NCI-H2029 (cell line): Measurements from ENCODE around the gene DPPA2.

Source experiments
- DNase-seq: peaks from one replicate; lab custom pipeline; 2025; lab: John Stamatoyannopoulos, UW

DPPA2 gene

DNA sequence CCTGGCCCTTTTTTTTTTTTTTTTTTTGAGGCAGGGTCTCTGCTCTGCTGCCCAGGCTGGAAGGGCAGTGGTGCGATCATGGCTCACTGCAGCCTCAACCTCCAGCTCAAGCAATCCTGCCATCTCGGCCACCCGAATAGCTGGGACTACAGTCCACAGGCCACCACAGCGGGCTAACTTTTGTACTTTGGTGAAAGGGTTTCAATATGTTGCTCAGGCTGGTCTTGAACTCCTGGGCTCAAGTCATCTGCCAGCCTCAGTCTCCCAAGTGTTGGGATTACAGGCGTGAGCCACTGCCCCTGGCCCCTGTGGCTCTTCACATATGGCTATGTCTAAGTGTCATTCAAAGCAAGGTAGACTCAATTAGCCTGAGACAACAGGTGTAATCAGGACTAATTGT, 8.8 kb upstream of the DPPA2 start:
- DNase-seq, result no peak

DNA sequence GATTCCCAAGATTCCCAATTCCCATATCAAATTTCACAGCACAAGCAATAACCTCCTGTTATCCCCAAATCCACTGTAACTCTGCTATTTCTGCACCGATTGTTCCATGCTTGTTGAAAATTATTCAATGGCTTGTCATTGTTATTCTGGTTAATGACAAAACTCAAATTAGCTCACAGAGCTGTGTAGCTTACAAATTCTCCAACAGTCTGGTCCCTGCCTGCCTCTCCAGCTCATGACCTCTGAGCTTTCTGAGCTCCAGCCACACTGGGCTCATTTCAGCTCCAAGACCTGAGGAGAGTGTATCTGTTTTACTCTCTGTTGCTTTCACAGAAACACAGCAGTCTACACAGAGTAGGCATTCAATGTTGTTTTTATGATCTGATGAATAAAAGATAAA, 3.3 kb downstream of the DPPA2 start:
- no peak for DNase-seq

DNA sequence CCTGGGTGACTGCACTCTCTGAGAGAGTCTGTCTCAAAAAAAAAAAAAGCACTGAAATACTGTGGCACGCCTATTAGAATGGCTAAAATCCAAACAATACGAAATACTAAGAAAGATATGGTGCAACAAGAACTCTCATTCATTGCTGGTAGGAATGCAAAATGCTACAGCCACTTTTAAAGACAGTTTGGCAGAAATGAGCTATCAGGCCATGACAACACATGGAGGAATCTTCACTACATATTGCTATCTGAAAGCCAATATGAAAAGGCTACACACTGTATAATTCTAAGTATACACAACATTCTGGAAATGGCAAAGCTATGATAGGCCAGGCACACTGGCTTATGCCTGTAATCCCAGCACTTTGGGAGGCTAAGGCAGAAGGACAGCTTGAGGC, 18.8 kb downstream of the DPPA2 start:
- no peak for DNase-seq

DNA sequence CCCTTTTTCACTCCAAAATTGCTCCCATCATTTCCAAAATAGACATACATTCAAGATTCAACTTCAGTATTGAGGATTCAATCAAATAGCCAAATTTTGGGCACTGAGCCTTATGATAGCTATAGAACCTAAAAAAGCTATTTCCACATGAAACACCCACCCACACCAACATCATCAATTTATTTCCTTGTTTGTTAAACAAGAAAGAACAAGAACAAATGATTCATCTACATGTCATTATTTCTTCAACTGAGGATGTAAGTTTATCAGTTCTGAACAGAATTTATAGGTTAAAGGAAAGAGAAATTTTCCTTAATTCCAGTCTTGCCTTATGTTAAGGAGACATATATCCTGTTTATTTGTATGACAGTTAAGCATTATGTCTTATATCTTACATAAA, 32.2 kb downstream of the DPPA2 start:
- DNase-seq, result no peak

DNA sequence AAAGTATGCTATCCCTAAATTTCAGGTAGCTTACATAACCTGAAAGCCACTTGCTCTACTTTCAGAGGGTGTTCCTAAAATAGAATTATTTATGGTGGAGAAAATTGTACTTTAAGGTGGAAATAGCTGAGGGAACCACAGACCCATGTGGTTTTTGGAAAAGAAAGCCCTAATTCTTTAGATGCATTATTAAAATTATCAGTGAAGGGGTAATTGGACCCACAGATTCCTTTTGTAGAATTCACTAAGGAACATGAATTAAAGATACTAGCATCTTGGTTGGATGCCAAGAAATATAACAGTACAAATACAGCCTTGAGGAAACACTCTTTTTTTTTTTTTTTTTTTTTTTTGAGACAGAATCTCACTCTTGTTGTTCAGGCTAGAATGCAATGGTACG, 37.8 kb downstream of the DPPA2 start:
- no peak for DNase-seq

DNA sequence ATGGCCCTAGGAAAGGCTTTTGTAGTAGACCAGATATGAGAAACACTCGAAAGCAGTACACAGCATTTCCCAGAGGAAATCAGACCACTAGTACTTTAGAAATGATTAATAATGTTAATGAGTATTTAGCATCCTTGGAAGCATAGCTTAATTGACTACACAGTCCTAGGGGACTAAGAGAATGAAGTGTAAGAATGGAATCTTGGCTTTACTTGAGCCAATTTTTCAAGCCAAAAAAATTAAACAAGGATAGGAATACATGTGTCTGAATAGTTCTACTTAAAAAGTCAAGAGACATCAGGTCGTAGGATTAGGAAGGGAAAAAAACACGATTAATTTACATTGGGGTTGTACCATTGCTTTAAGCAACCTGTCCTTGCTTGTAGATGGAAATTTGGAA, 38.2 kb downstream of the DPPA2 start:
- no peak for DNase-seq

DNA sequence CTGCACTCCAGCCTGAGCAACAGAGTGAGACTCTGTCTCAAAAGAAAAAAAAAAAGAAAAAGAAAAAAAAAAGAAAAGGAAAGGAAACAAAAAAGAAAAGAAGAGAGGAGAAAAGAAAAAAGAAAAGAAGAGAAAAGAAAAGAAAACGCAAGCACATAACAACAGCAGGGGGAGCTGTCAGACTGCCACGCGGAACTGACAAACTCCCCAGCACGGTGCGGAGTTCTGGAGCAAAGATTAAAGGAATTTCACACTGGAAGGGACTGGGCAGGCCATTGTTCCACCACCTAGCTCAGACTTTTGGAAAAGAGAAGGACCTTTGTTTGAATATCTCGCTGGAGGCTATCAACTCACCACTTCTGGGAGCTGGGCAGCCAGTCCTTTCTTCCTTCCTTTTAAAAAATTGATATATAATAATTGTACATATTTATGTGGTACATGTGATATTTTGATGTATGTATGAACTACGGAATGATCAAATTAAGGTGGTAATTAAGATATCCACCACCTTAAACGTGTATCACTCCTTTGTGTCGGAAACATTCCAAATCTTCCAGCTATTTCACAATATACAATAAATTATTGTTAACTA, 40.5 kb downstream of the DPPA2 start:
- no peak for DNase-seq

DNA sequence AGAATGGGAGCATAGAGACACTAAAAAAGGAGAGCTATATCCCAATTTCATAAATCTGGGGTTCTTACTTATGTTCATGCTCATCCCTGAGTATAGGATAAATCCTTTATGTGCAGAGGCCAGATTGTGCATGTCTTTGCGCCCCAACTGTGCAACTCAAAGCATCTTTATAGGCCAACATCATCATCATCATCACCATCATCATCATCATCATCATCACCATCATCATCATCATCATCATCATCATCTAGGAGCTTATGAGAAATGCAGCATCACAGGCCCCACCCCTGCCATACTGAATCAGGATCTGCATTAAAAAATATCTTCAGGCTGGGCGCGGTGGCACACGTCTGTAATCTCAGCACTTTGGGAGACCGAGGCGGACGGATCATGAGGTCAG, 45.5 kb downstream of the DPPA2 start:
- no peak for DNase-seq

DNA sequence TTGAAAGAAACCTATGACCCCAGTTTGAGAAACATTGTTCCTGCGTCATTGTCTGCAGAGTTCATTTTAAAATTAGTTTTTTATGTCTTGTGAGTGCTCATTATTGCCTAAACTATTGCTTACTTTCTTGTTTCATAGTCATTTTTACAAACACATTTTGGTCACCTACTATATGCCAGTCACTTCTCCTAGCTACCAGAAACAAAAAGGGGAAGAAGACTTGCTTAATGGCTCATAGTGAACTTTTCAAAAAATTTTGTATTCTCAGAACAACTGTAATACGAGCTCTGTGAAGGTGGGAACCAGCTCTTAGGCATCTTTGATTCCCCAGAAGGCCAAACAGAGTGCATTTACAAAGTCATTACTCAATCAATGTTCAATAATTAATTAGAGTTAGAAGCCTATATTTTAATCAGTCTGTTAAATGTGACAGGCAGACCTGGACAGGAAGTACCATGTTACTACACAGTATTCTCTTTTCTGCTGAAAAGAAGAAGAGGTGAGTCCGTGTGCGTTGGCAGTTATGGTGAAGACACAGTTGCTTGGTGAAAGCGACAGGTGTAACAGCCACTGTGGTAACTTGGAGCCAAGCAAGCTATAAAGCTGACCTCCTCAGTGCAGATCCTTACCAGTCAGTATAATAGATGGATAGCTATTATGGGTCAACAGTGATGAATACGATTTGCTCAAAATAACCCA, 46.6 kb downstream of the DPPA2 start:
- no peak for DNase-seq

DNA sequence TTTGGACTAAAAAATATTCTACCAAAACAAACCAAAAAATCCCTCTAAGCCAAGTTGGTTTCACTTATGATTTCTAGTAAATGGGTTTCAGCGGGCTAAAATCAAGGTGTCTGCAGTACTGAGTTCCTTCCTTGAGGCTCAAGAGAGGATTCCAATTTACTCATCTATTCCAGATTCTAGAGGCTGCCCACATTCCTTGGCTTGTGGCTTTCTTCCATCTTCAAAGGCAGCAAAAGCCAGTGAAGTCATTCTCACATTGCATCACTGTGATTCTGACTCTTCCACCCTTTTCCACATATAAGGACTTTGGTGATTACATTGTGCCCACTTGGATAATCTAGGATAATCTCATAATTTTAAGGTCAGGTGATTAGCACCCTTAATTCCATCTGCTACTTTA, 48.1 kb downstream of the DPPA2 start:
- DNase-seq, result no peak

DNA sequence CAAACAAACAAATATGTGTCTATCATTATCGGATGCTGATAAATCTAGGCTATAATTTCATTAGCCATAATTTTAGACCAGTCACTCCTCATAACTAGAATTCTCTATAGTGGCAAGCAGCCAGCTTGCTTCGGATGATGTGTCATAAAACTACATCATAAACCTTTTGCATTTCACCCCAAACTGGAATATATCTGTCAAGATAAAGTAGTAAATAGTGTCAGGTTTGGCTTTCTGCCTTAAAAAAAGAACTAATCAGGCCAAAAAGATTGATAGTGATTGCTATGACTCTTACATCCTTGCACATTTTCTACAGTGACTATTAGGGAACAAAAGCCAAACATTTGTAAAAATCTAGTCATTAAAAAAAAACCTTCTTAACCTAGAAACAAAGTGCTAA, 51.0 kb downstream of the DPPA2 start:
- DNase-seq, result no peak

DNA sequence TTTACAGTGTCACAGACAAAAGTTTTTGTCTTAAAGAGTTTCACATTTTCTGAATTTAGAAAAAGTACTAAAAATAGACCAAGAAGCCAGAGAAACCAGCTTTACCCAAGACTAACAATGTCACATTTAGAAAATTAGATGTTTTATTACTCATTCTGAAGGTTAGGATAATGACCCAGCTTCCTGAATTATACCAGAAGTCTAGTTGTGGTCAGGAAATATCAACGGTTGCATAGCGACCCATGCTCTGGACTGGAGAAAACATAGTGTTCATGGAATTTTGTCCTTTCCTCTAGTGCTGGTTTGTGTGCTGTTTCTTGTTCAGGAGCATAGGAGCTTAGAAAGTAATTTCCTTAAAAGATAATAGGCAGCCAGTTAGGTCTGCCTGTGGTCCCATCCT, 59.0 kb downstream of the DPPA2 start:
- DNase-seq, result no peak

DNA sequence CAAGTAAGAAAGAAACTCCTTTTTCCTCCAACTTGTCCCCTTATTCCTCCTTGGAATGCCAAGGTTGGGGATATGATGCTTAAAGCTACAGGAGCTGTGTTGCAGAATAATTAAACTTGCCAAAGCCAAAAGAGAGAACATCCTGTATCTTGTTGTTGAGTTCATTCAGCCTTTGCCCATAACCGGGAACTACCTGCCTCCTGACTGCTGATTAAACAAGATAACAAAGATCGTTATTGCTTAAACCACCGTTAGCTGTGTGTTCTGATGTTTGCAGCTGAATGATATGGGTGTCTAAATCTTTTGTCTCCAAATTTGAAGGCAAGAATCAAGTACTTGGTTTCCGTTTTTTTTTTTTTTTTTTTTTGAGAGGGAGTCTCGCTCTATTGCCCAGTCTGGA, 61.5 kb downstream of the DPPA2 start:
- no peak for DNase-seq

DNA sequence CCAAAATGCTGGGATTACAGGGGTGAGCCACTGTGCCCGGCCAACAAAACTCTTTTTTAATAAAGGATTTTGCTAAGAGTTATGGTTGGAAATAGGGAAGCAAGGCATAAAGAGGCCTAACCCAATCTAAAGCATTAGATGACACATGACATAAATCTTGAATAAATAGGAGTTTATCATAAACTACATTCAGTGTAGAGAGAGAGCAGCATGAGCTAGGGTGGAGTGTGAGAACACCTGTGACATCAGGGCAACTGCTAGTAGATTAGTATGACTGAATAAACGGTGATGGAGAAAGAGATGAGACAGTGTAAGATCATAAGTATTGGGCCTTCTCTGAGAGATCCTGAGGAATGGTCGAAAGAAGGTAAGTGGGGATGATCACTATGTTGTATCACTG, 63.7 kb downstream of the DPPA2 start:
- DNase-seq, result no peak
